OCI-LY7 (cell line): ENCODE results near the gene VDR.

Source experiments
- CTCF ChIP-seq: fragments of 200-600 bp; sonication (generic); conservative IDR thresholded peaks from 2 replicates; pipeline ENCODE4 v1.5.1; 2014; ENCODE audit warnings: mild to moderate bottlenecking, antibody characterized with exemption, low read length, moderate library complexity, mixed read lengths
- EZH2phosphoT487 ChIP-seq: fragments of 200-600 bp; sonication (generic); IDR thresholded peaks from 2 replicates; pipeline ENCODE4 v1.6.1; 2018; ENCODE audit warnings: low read depth, borderline replicate concordance, mild to moderate bottlenecking, mixed run types, antibody characterized with exemption, low read length, moderate library complexity, mixed read lengths

GRCh38 chr12:47863985-47864384, 40.8 kb downstream of the VDR start:
- TF ChIP-seq EZH2phosphoT487 (no peak), CTCF (no peak)
